ENCODE data around the gene SLC12A9. TPM values are rescaled to one million over a fixed set of nuclear protein-coding genes. Genes with fewer than 3 reads are reported as not detected.

The SLC12A9 gene
- total and polyA plus RNA-seq, 4 donors, result 28.5 to 52.6 (median 39.2) TPM

DNA sequence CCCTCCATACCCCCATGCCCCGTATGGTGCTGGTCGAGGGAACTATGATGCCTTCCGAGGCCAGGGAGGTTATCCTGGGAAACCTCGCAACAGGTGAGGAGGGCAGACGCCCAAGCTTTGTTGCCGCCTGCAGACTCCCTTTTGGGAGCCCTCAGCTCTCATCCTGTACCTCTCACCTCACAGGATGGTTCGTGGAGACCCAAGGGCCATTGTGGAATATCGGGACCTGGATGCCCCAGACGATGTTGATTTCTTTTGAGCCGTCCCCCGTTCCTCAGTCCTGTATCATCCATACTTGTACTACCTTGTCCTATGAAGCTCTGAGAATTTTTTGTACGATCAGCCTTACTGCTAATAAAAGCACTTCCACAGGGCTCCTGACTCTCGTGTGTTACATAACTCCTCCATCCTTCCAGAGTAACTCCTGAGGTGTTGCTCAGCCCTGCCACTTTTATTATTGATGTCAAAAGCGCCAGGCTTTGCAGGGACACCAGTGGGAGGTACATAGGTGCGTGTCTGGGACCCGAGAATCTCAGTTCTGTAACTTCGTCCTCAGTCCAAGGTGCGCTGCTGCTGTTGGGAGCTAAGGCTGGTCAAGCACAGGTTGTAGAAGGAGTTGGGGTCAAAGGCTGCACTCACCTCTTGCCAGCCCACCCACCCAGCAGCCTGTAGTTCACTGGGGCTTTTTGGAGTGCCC, 35.9 kb downstream of the SLC12A9 start:
- H3K27ac ChIP-seq (ENCODE audit: low read depth in 1 of 2, low read length in 1 of 2), result peak overlapping the region; percentile 73 to 85
- H3K36me3 ChIP-seq (ENCODE audit: control insufficient read depth in 4 of 4, insufficient read depth in 4 of 4, low read length in 4 of 4), result peaks cover 15 to 48% (median 46%) of the 10 kb centered on the region in 4 donors
- no peaks in the 10 kb centered on the region for H3K27me3 ChIP-seq (ENCODE audit: control insufficient read depth in 3 of 3, insufficient read depth in 3 of 3, low read length in 2 of 3)
- no peak overlapping the region for H3K9ac ChIP-seq (ENCODE audit: insufficient read depth in 1 of 2, low read length in 2 of 2)
- DNase-seq (no peak), ATAC-seq (ENCODE audit: insufficient read depth, low FRiP score) (no peak)
- peak overlapping the region; percentile 73 for H3K4me3 ChIP-seq
- H3K4me1 ChIP-seq (ENCODE audit: control insufficient read depth in 5 of 5, insufficient read depth in 5 of 5, low read length in 5 of 5), result peaks cover 4 to 38% (median 17%) of the 10 kb centered on the region in 5 donors
- TF ChIP-seq, protein P1, sequence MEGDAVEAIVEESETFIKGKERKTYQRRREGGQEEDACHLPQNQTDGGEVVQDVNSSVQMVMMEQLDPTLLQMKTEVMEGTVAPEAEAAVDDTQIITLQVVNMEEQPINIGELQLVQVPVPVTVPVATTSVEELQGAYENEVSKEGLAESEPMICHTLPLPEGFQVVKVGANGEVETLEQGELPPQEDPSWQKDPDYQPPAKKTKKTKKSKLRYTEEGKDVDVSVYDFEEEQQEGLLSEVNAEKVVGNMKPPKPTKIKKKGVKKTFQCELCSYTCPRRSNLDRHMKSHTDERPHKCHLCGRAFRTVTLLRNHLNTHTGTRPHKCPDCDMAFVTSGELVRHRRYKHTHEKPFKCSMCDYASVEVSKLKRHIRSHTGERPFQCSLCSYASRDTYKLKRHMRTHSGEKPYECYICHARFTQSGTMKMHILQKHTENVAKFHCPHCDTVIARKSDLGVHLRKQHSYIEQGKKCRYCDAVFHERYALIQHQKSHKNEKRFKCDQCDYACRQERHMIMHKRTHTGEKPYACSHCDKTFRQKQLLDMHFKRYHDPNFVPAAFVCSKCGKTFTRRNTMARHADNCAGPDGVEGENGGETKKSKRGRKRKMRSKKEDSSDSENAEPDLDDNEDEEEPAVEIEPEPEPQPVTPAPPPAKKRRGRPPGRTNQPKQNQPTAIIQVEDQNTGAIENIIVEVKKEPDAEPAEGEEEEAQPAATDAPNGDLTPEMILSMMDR (IDR thresholded peaks at IDR 0.05; ENCODE audit: control extremely low read depth, extremely low read depth), result no peak
- 85 to 86% methylated on average over 18 of the region's 18 CpGs for WGBS, 2 donors
- H3K9me3 ChIP-seq (ENCODE audit: control insufficient read depth in 4 of 4, insufficient read depth in 3 of 4, low read length in 3 of 4), result no peaks in the 10 kb centered on the region

DNA sequence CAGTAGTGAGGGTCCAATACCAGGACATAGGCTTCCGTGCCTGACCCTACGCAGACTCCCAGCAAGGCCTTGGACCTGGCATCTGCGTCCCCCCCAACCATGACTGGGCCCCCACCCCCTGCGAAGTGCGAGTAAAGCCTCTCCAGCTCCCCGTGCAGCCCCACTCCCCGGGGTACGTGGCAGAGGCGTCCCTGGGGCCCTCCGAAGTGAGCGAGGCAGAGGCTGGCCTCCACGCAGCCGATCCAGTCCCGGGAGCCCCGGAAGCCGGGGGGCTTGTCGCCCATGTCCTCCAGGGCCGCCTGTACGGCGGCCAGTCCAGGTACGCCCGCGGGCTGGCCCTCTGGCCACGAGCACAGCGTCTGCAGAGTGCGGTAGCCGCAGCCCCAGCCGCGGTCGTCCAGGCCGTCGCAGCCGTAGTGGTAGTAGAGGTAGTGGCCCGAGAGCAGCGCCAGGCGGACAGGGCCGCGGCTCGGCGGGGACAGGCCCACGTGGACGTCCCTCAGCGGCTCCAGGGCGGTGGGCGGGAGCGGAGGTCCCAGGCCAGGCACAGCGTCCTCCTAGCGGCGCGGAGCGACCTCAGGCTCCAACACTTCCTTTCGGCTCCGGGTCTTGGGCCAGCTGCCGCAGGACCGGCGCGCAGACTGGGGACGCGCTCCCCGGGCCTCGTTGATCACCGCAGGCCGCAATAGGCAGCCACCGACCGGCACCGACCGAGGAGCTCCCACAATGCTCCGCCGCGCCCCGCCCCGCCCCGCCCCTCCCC, 36.7 kb downstream of the SLC12A9 start, which contains the start of gene UFSP1:
UFSP1 (minus strand) TSS at position 728 of the 763 bp plus-strand sequence; CDS start at position 284, 444 bp downstream.
- WGBS, 2 donors, result 4 to 6% methylated on average over 54 to 72 of the region's 73 CpGs

DNA sequence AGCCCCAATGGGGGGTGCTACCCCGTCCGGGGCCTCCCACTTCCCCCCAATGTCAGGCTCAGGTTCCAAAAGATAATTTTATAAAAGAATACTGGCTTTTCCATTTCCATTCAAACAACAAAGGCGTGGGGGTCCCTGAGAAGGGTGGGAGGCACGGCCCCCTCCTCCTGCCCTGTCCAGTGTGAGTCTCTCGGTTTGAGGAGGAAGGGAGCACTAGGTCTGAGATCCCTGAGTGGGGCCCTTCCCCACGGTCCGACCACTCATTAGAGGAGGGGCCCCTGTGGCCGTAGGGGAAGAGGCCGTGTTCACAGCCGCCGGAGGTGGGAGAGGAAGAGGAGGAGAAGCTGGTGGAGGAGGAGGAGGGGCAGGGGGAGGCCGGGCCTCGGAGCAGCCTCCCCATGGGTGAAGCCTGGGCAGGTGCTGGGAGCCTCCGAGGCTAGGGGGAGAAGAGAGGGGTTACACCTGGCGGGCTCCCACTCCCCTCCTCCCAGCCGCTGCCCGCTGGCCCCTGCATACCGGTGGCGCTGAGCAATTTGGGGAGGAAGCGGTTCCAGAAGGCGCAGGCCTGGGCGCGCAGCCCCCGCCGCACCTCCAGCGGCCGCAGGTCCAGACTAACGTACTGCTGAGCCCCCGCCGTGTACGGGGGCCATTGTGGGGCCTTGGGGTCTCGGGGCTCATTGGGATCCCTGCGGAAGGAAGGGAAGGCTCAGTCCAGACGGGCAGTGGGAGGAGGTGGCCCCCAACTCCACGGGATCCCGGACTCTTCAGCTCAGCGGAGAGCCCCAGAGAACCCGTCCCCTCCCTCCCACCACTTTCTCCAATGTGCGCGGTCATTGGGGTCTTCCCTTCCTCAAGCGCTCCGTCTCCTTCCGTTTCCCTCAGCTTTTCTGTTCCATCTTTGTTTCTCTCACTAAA, 38.4 kb downstream of the SLC12A9 start:
- WGBS, 2 donors, result 14 to 21% methylated on average over 33 to 43 of the region's 43 CpGs
- peak; percentile 39 to 63 (median 62) for DNase-seq
- Histone ChIP-seq H3K4me3 (no peak overlapping the region), H3K4me1 (ENCODE audit: control insufficient read depth in 5 of 5, insufficient read depth in 5 of 5, low read length in 5 of 5) (peaks cover 4 to 43% (median 19%) of the 10 kb centered on the region in 5 donors), H3K27ac (ENCODE audit: low read depth in 1 of 2, low read length in 1 of 2) (peak overlapping the region; percentile 83 to 94), H3K9ac (ENCODE audit: insufficient read depth in 1 of 2, low read length in 2 of 2) (peak overlapping the region; percentile 25 to 65), H3K9me3 (ENCODE audit: control insufficient read depth in 4 of 4, insufficient read depth in 3 of 4, low read length in 3 of 4) (no peaks in the 10 kb centered on the region), H3K27me3 (ENCODE audit: control insufficient read depth in 3 of 3, insufficient read depth in 3 of 3, low read length in 2 of 3) (peaks cover 0 to under 1% (median under 1%) of the 10 kb centered on the region in 3 donors), H3K36me3 (ENCODE audit: control insufficient read depth in 4 of 4, insufficient read depth in 4 of 4, low read length in 4 of 4) (peaks cover 5 to 26% (median 23%) of the 10 kb centered on the region in 4 donors)
- ATAC-seq (ENCODE audit: insufficient read depth, low FRiP score), result no peak
- TF ChIP-seq, protein P1 (IDR thresholded peaks at IDR 0.05; ENCODE audit: control extremely low read depth, extremely low read depth), result no peak

More for the DNA sequence above, 36.7 kb downstream of the SLC12A9 start, which contains the start of gene UFSP1:
- TF ChIP-seq, protein P1 (IDR thresholded peaks at IDR 0.05; ENCODE audit: control extremely low read depth, extremely low read depth), result no peak
- DNase-seq (peak in 1 of 3 donors; percentile 24), ATAC-seq (ENCODE audit: insufficient read depth, low FRiP score) (peak; percentile 32)
- Histone ChIP-seq H3K4me3 (peak within 1 kb of the TSS; percentile 73), H3K4me1 (ENCODE audit: control insufficient read depth in 5 of 5, insufficient read depth in 5 of 5, low read length in 5 of 5) (peaks cover 4 to 38% (median 17%) of the 10 kb centered on the region in 5 donors), H3K27ac (ENCODE audit: low read depth in 1 of 2, low read length in 1 of 2) (peak within 1 kb of the TSS; percentile 83 to 94), H3K9ac (ENCODE audit: insufficient read depth in 1 of 2, low read length in 2 of 2) (peak within 1 kb of the TSS in 1 of 2 donors; percentile 56), H3K9me3 (ENCODE audit: control insufficient read depth in 4 of 4, insufficient read depth in 3 of 4, low read length in 3 of 4) (no peaks in the 10 kb centered on the region), H3K27me3 (ENCODE audit: control insufficient read depth in 3 of 3, insufficient read depth in 3 of 3, low read length in 2 of 3) (no peaks in the 10 kb centered on the region), H3K36me3 (ENCODE audit: control insufficient read depth in 4 of 4, insufficient read depth in 4 of 4, low read length in 4 of 4) (peaks cover 11 to 40% (median 39%) of the 10 kb centered on the region in 4 donors)
